HepG2 (cell line): ENCODE results near the gene TEDC1. TPM values are rescaled to one million over a fixed set of nuclear protein-coding genes. Genes with fewer than 3 reads are reported as not detected.

Source experiments
- CBFB ChIP-seq: sonication (generic); formaldehyde crosslinking; IDR thresholded peaks from 2 replicates; pipeline ENCODE4 v1.4.0; 2020; ENCODE audit warnings: missing genetic modification reagents
- FOSL1 ChIP-seq: sonication (generic); formaldehyde crosslinking; IDR thresholded peaks from 2 replicates; pipeline ENCODE4 v1.9.0; 2021; ENCODE audit warnings: missing genetic modification reagents, borderline replicate concordance
- GATAD2A ChIP-seq: IDR thresholded peaks from 2 replicates; pipeline ENCODE4 v1.6.1; 2016
- HNRNPH1 ChIP-seq: fragments of 200-400 bp; formaldehyde crosslinking; optimal IDR thresholded peaks from 2 replicates; pipeline ENCODE3; 2017; ENCODE audit warnings: mild to moderate bottlenecking, low read depth, low read length
- PCBP1 ChIP-seq: fragments of 200-400 bp; formaldehyde crosslinking; IDR thresholded peaks from 2 replicates; pipeline ENCODE4 v1.6.1; 2017; ENCODE audit warnings: mild to moderate bottlenecking, low read depth, low read length, borderline replicate concordance
- SALL2 ChIP-seq: sonication (generic); formaldehyde crosslinking; IDR thresholded peaks from 2 replicates; pipeline ENCODE4 v1.8.1; 2023; ENCODE audit warnings: mild to moderate bottlenecking, missing genetic modification reagents, inconsistent platforms
- SRSF4 ChIP-seq: fragments of 200-400 bp; formaldehyde crosslinking; IDR thresholded peaks from one replicate; pipeline ENCODE4 v1.6.1; 2018; ENCODE audit warnings: mild to moderate bottlenecking, low read depth, low read length, moderate library complexity; ENCODE audit not compliant: poor library complexity, severe bottlenecking
- ZBTB7B ChIP-seq: sonication (generic); formaldehyde crosslinking; IDR thresholded peaks from 2 replicates; pipeline ENCODE4 v1.4.0; 2020; ENCODE audit warnings: missing genetic modification reagents
- ZFP90 ChIP-seq: sonication (generic); formaldehyde crosslinking; IDR thresholded peaks from 2 replicates; pipeline ENCODE4 v1.8.0; 2022; ENCODE audit warnings: missing genetic modification reagents, mild to moderate bottlenecking, inconsistent platforms, borderline replicate concordance
- ZNF550 ChIP-seq: sonication (generic); formaldehyde crosslinking; IDR thresholded peaks from 2 replicates; pipeline ENCODE4 v1.4.0; 2020; ENCODE audit warnings: mild to moderate bottlenecking, missing genetic modification reagents, borderline replicate concordance
- polyA plus RNA-seq, 8 experiments: library from polyadenylated mRNA; depleted of rRNA in 3 of 8; stranded (reverse) in 7 of 8; unstranded in 1 of 8; fragments of >200 nt; fragmentation: Illumina TruSeq in 4 of 8; extraction: Trizol in 4 of 8; gene quantifications; 2 replicates each; pipeline versions ENCODE4 v1.2.1 to v1.2.3, GENCODE V29; 2011 to 2016; ENCODE audit warnings: low read depth in 4 of 8, missing spikeins in 1 of 8, mixed read lengths in 1 of 8; ENCODE audit not compliant: insufficient read depth in 1 of 8
- total RNA-seq, 5 experiments: library from RNA; depleted of rRNA; stranded (reverse); fragments of >200 nt; fragmentation: Illumina TruSeq; extraction: Trizol; gene quantifications; 2 replicates each; pipeline ENCODE4 v1.2.3, GENCODE V29; 2016; ENCODE audit warnings: low read depth in 1 of 5
- TF ChIP-seq, protein P1 (sequence below): sonication (generic); formaldehyde crosslinking; IDR thresholded peaks from 2 replicates; pipeline ENCODE4 v1.8.1; 2023; ENCODE audit warnings: mild to moderate bottlenecking, moderate library complexity, missing genetic modification reagents
- TF ChIP-seq, protein P2 (sequence below): sonication (generic); formaldehyde crosslinking; IDR thresholded peaks from 2 replicates; pipeline ENCODE4 v1.4.0; 2020; ENCODE audit warnings: mild to moderate bottlenecking, missing genetic modification reagents
- TF ChIP-seq, protein P3 (sequence below): sonication (generic); formaldehyde crosslinking; IDR thresholded peaks from 2 replicates; pipeline ENCODE4 v1.4.0; 2020; ENCODE audit warnings: missing genetic modification reagents, borderline replicate concordance
- TF ChIP-seq, protein P4 (sequence below): sonication (generic); formaldehyde crosslinking; IDR thresholded peaks from 2 replicates; pipeline ENCODE4 v1.8.0; 2022; ENCODE audit warnings: mild to moderate bottlenecking, missing genetic modification reagents

TEDC1 gene
- total and polyA plus RNA-seq, 2 of the 13 experiments (the other 11 are each of a cell fraction or from before 2014, with no cell fraction given): 5.7 to 27.4 TPM

DNA sequence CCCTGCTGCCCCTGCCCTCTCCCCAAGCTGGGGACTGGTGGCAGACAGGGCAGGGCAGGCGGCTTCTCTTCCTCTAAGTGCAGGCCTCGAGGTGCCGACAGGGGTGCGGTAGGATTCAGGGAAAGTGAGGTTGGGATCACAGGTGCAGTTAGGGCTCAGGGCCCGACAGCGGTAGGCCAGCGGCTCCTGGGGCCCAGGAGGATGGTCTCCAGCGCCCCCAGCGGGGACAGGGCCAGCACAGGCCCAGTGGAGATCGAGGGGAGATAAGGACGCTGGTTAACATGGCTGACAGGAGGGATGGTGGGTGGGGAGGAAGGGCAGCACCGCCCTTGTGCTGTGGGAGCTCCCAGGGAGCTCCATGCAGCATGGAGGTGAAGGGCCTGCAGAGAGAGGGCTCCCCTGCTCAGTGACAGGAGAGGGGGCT is 5.3 kb upstream of the TEDC1 start (continued):
- TF ChIP-seq, protein P1, sequence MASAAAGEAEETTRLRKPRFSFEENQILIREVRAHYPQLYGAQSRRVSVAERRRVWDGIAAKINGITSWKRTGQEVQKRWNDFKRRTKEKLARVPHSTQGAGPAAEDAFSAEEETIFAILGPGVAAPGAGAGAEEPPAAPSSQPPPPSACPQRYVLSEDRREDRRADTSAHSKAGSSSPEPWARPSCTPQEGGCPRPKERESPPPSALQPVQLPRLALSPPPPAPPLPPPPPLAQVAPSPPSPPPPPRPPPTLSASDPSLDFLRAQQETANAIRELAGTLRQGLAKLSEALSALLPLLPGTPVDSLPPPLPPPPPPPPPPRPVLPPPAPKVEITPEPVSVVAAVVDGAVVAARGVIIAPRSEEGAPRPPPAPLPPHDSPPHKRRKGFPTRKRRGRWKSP (CRISPR knock-in tag): 0 out of 2 replicates have a peak, but pooled peaks have one; percentile 41
- TF ChIP-seq, protein P2, sequence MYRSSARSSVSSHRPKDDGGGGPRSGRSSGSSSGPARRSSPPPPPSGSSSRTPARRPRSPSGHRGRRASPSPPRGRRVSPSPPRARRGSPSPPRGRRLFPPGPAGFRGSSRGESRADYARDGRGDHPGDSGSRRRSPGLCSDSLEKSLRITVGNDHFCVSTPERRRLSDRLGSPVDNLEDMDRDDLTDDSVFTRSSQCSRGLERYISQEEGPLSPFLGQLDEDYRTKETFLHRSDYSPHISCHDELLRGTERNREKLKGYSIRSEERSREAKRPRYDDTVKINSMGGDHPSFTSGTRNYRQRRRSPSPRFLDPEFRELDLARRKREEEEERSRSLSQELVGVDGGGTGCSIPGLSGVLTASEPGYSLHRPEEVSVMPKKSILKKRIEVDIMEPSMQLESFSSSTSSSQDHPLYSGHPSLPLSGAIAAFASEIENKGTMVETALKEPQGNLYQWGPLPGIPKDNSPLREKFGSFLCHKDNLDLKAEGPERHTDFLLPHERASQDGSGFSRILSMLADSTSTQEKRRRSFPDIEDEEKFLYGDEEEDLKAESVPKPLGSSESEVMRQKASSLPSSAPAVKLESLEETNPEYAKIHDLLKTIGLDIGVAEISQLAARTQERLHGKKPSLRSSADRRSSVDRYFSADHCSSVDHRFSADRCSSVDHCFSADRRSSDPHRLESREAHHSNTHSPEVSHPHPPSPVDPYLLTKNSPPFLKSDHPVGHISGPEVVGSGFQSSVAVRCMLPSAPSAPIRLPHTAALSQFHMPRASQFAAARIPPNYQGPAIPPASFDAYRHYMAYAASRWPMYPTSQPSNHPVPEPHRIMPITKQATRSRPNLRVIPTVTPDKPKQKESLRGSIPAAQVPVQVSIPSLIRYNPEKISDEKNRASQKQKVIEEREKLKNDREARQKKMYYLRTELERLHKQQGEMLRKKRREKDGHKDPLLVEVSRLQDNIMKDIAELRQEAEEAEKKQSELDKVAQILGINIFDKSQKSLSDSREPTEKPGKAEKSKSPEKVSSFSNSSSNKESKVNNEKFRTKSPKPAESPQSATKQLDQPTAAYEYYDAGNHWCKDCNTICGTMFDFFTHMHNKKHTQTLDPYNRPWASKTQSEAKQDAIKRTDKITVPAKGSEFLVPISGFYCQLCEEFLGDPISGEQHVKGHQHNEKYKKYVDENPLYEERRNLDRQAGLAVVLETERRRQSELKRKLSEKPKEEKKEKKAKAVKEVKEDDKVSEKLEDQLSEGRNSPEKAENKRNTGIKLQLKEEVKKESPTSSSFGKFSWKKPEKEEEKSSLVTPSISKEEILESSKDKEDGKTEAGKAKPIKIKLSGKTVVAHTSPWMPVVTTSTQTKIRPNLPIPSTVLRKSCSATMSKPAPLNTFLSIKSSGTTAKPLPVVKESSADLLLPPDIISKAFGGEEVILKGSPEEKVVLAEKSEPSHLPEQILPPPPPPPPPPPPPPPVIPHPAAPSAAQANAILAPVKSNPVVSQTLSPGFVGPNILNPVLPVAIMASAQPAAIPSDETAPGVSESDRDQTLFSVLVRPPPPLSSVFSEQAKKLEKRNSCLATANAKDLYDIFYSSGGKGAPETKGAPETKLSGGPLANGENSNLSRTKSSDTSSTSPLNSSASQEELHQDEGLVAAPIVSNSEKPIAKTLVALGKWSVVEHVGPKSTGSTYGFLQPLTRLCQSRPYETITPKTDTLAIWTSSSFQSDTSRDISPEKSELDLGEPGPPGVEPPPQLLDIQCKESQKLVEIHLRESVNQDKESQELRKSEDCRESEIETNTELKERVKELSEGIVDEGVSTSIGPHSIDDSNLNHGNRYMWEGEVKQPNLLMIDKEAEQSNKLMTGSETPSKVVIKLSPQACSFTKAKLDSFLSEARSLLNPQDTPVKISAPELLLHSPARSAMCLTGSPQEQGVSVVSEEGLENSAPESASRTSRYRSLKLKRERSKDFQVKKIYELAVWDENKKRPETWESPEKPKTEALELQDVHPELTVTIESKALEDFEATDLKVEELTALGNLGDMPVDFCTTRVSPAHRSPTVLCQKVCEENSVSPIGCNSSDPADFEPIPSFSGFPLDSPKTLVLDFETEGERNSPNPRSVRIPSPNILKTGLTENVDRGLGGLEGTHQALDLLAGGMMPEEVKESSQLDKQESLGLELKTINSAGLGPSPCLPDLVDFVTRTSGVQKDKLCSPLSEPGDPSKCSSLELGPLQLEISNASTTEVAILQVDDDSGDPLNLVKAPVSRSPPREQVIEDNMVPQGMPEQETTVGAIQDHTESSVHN (CRISPR knock-in tag): no peak
- TF ChIP-seq, protein P3, sequence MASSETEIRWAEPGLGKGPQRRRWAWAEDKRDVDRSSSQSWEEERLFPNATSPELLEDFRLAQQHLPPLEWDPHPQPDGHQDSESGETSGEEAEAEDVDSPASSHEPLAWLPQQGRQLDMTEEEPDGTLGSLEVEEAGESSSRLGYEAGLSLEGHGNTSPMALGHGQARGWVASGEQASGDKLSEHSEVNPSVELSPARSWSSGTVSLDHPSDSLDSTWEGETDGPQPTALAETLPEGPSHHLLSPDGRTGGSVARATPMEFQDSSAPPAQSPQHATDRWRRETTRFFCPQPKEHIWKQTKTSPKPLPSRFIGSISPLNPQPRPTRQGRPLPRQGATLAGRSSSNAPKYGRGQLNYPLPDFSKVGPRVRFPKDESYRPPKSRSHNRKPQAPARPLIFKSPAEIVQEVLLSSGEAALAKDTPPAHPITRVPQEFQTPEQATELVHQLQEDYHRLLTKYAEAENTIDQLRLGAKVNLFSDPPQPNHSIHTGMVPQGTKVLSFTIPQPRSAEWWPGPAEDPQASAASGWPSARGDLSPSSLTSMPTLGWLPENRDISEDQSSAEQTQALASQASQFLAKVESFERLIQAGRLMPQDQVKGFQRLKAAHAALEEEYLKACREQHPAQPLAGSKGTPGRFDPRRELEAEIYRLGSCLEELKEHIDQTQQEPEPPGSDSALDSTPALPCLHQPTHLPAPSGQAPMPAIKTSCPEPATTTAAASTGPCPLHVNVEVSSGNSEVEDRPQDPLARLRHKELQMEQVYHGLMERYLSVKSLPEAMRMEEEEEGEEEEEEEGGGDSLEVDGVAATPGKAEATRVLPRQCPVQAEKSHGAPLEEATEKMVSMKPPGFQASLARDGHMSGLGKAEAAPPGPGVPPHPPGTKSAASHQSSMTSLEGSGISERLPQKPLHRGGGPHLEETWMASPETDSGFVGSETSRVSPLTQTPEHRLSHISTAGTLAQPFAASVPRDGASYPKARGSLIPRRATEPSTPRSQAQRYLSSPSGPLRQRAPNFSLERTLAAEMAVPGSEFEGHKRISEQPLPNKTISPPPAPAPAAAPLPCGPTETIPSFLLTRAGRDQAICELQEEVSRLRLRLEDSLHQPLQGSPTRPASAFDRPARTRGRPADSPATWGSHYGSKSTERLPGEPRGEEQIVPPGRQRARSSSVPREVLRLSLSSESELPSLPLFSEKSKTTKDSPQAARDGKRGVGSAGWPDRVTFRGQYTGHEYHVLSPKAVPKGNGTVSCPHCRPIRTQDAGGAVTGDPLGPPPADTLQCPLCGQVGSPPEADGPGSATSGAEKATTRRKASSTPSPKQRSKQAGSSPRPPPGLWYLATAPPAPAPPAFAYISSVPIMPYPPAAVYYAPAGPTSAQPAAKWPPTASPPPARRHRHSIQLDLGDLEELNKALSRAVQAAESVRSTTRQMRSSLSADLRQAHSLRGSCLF (CRISPR knock-in tag): no peak
- TF ChIP-seq ZFP90 (CRISPR knock-in tag): 0 out of 2 replicates have a peak, but pooled peaks have one; percentile 46
- TF ChIP-seq CBFB (CRISPR knock-in tag): no peak
- TF ChIP-seq HNRNPH1: no peak
- no peak for TF ChIP-seq ZNF550 (CRISPR knock-in tag)
- TF ChIP-seq PCBP1: no peak
- peak; percentile 75 for TF ChIP-seq GATAD2A (CRISPR knock-in tag)
- TF ChIP-seq FOSL1 (CRISPR knock-in tag): no peak
- TF ChIP-seq ZBTB7B: peak; percentile 64; the same call in 1 of the 2 replicates
- TF ChIP-seq SALL2 (CRISPR knock-in tag): no peak
- TF ChIP-seq, protein P4, sequence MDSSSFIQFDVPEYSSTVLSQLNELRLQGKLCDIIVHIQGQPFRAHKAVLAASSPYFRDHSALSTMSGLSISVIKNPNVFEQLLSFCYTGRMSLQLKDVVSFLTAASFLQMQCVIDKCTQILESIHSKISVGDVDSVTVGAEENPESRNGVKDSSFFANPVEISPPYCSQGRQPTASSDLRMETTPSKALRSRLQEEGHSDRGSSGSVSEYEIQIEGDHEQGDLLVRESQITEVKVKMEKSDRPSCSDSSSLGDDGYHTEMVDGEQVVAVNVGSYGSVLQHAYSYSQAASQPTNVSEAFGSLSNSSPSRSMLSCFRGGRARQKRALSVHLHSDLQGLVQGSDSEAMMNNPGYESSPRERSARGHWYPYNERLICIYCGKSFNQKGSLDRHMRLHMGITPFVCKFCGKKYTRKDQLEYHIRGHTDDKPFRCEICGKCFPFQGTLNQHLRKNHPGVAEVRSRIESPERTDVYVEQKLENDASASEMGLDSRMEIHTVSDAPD (CRISPR knock-in tag): peak; percentile 50; the same call in 1 of the 2 replicates
- no peak for TF ChIP-seq SRSF4
